Measurements from ENCODE around the gene UBE2G2. TPM values are rescaled to one million over a fixed set of nuclear protein-coding genes. Genes with fewer than 3 reads are reported as not detected.

UBE2G2 gene
- polyA plus RNA-seq, 3 donors = 29.1 to 70.8 (median 41.5) TPM

DNA sequence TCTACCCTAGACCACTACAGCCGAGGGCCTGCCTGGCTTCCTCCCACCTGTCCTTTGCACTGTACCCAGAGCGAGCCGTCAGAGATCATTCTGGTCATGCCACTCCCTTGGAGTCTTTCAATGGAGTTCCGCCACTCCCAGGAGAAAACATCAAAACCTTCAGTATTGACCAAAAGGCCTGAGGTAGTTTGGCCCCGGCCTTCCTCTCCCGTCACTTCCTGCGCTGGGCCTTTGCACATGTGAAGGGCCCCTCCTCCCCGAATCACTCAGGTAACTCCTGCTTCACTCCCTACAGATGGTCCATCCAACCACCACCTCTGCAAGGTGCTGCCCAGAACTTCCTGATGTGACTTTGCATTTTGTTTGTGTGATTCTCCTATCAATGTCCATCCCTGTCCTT lies 26.6 kb downstream of the UBE2G2 start:
- H3K27ac ChIP-seq (ENCODE audit: low read depth, low read length) = no peak overlapping the region
- WGBS, 3 donors = 92 to 99% (median 92%) methylated on average over 8 of the region's 8 CpGs

DNA sequence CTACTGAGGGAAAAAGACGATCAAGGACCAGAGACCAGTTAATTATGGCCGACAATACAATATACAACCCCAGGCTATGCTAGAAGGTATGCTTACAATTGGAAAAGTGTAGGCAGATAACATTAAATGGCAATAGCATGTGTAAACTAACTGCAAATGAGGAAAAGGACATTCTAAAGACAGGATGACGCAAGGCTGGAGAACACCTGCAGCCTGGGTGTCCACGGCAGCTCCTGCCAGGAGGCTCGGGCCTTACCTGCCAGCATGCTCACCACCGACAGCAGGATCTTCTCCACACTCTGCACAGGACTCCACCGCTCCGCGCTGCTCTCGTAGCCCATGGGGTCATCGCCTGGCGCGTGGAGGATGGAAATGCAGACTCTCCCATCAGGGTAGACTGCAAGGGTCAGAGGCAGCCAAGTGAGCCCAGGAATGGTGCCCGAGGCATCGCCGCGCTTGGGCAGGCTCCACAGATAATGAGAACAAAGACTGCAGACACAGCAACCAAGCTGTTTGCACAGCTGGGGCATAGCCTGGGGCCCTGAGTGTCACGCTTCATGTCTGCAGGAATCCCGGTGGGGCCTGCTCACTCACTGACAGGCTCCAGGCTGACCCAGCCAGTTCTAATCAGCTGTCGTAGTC lies 28.2 kb downstream of the UBE2G2 start:
- 75 to 96% (median 95%) methylated on average over 20 of the region's 20 CpGs for WGBS, 3 donors

DNA sequence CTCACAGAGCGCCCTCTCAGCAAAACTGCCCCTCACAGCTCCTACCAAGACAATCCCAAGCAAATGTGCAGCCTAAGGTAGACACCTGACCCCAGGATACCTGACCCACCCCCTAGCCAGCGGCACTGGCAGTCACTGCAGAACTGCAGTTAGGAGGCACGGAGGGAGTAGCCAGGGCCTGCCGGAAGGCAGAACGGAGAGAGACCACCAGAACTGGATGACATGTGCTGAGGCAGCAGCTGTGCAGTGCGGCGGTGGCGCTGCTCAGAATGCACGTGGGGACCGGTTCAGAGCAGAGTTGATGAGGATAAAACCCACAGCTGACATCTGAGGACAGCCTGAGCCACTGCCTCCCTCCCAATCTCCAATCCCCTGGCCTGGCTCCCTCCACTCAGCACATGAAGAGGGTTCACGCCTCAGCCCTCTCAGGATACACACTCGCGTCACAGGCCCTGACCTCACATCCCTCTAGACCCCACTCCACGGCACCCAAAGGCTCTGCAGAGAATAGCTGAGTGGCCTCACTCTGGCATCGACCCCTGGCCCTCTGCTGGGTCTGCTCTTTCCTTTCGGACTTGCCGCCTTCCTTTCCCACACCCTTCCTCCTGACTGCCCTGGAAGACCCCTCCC lies 29.6 kb downstream of the UBE2G2 start:
- 95 to 97% (median 97%) methylated on average over 17 of the region's 17 CpGs for WGBS, 3 donors
- H3K27ac ChIP-seq (ENCODE audit: low read depth, low read length) = no peak overlapping the region

More for the DNA sequence above, 28.2 kb downstream of the UBE2G2 start:
- no peak overlapping the region for H3K27ac ChIP-seq (ENCODE audit: low read depth, low read length)

DNA sequence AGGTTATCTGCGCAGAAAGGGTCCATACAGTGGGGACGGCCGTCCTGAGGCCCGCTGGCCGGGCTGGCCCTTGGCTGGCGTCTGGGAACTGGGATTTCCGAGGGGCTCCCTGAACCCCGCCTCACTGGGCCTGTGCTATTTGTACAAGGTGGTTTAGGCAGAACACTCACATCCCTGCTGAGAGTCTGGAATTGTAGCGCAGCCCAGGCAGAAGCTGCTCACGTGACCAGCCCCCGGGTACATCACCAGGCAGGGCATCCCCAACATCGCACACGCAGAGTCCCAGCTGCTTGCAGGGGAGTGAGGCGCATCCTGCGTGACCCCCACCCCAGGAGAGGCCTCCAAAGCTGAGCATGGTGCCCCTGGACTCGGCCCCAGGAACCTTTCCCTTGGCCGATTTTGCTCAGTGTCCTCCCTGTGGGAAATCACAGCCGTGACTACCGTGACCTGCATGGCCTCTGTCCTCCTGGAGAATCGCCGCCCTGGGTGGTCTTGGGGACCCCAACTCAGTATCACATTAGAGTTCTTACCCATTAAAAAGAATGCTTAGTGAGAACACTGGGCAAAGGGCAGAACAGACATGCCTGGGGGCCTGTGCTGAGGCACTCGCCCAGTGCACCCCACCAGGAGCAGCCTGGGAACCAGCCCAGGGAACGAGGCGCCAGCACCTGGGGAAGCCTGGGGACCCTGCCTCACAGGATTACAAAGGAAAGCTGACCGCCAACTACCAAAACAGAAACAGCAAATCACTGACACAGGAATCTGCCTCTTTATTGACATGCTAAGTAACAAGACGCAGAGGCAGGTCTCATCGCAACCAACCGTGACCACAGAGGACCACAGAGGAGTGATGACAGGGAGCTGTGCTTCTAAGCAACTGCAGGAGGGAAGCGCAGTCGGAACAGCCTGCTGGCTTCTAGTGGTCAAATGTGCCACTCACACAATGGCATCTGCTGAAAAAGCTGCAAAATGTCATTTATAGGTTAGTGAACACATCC lies 33.5 kb downstream of the UBE2G2 start:
- H3K27ac ChIP-seq (ENCODE audit: low read depth, low read length) = no peak overlapping the region
- WGBS, 3 donors = 87 to 88% (median 87%) methylated on average over 30 of the region's 30 CpGs

- WGBS, 3 donors = 67 to 68% (median 67%) methylated on average over 11 of the region's 11 CpGs
Measured at GRCh38 chr21:44766818-44767354, 34.7 kb downstream of the UBE2G2 start.

DNA sequence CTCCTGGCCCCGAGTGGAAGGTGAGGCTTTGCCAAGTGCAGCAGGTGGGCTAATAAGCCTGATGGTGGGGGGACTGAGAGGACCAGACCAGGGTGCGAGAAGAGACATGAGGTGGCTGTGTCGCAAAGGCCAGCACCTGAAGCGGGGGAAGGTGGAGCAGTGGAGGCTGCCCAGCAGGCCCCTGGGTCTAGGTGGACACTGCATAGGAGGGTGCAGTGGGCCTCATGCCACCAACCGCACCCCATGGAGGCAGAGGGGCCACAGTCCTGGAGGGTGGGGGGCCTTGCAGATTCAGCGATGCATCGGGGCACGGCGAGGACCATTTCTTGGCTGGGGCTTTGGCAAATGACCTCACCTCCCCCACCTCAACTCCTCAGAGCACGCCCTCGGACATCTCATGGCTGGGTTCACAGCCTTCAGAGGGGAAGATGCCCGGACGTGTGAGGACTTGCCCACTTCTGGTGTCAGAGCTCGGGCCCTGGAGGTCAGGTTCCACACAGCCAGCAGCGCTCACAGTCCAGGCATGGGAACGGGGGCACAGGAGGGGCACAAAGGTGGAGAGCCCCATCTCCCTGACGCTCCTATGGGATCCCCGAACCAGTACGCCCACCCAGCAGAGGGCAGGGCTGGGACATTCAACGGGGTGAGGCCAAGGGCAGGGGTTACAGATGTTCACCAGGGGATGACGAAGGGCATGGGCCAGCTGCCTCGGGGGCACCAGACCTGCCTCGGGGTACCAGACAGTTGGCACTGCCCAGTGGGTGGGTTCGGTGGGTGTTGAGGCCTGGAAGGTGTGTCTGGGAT lies 35.4 kb downstream of the UBE2G2 start:
- 79 to 83% (median 80%) methylated on average over 24 of the region's 24 CpGs for WGBS, 3 donors
- no peak overlapping the region for H3K27ac ChIP-seq (ENCODE audit: low read depth, low read length)

More at GRCh38 chr21:44766818-44767354, 34.7 kb downstream of the UBE2G2 start:
- H3K27ac ChIP-seq (ENCODE audit: low read depth, low read length) = no peak overlapping the region

- 35 to 44% (median 42%) methylated on average over 12 of the region's 12 CpGs for WGBS, 3 donors
Measured at GRCh38 chr21:44765231-44766013, 36.2 kb downstream of the UBE2G2 start.

GRCh38 chr21:44764319-44765230 lies 37.0 kb downstream of the UBE2G2 start:
- WGBS, 3 donors = 67 to 75% (median 72%) methylated on average over 26 of the region's 26 CpGs
- no peak overlapping the region for H3K27ac ChIP-seq (ENCODE audit: low read depth, low read length)

More at GRCh38 chr21:44765231-44766013, 36.2 kb downstream of the UBE2G2 start:
- H3K27ac ChIP-seq (ENCODE audit: low read depth, low read length) = no peak overlapping the region

GRCh38 chr21:44763451-44764318 lies 37.9 kb downstream of the UBE2G2 start:
- WGBS, 3 donors = 67 to 80% (median 75%) methylated on average over 21 to 24 of the region's 25 CpGs

GRCh38 chr21:44763050-44763378 lies 38.6 kb downstream of the UBE2G2 start:
- 66 to 70% (median 69%) methylated on average over 8 of the region's 8 CpGs for whole genome bisulfite sequencing, 3 donors
- H3K27ac ChIP-seq (ENCODE audit: low read depth, low read length) = no peak overlapping the region

More at GRCh38 chr21:44763451-44764318, 37.9 kb downstream of the UBE2G2 start:
- no peak overlapping the region for H3K27ac ChIP-seq (ENCODE audit: low read depth, low read length)

DNA sequence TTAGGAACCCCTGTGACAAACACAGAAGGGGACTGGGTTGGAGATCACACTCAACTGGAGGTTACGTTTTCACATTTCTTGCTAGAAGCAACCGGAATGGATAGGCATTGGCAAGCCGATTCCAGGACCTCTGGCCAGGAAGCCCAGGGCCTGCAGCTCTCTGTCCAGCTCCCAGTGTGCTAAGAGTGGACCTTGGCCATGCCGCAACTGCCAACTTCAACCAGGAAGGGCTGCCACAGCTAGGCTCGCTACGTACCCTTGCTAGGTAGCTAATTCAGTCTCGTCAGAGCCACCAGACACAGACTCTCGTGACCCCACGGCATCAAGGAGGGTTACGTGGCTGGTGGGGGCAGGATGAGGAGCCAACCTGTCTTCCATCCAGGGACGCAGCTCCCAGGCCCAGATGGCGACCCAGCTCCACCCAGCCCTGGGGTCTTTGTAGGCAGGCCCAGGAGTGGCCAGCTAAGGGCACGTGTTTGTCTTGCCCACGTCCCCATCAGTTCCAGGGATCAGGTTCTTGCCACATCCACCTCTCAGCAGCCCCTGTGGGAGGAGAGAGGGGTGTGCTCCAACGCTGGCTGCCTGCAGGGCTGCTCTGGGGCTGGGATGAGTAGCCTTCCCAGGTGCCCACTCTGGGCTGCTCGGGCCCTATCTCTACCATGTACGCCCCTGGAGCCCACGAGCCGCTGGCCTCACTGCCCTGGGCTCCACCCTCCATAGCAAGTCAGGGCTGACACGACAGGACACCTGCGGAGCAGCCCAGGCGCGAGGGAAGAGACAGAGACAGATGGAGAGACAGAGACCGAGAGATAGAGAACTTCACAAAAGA lies 39.2 kb downstream of the UBE2G2 start:
- WGBS, 3 donors = 76 to 86% (median 80%) methylated on average over 23 to 24 of the region's 24 CpGs

GRCh38 chr21:44761747-44762208 lies 39.8 kb downstream of the UBE2G2 start:
- no peak overlapping the region for H3K27ac ChIP-seq (ENCODE audit: low read depth, low read length)
- 75 to 89% (median 82%) methylated on average over 13 to 14 of the region's 14 CpGs for WGBS, 3 donors

More for the DNA sequence above, 39.2 kb downstream of the UBE2G2 start:
- no peak overlapping the region for H3K27ac ChIP-seq (ENCODE audit: low read depth, low read length)

DNA sequence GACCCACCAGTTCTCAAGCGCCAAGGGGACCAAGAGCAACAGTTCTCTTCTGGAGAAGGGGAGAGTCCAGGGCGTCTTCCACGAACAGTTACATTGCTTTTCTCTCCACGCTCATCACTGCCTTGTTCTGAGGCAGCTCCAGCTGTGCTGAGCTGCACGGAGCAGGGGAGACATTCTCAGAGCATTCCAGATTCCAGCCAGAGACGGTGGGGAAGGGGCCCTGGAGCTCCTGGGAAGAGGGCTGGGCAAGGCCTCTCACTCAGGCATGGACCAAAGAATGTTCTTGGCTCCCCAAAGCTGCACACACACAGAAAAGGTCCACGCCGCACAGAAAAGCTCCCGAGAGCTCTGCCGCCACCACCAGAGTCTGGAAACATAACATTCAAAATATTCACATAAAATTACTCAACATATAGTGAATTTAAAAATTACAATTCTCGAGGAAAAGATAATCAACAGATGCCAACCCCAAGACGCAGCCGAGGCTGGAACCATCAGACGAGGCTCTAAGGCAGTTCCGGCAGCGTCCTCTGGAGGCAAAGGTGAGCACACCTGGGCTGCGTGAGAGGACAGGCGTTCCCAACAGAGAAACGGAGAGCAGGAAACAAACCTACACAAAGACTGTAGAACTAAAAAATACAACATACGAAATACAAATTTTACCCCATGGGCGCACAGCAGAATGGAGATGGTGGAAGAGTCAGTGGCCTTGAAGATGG lies 40.5 kb downstream of the UBE2G2 start:
- H3K27ac ChIP-seq (ENCODE audit: low read depth, low read length) = no peak overlapping the region
- WGBS, 3 donors = 54 to 66% (median 60%) methylated on average over 21 of the region's 21 CpGs

DNA sequence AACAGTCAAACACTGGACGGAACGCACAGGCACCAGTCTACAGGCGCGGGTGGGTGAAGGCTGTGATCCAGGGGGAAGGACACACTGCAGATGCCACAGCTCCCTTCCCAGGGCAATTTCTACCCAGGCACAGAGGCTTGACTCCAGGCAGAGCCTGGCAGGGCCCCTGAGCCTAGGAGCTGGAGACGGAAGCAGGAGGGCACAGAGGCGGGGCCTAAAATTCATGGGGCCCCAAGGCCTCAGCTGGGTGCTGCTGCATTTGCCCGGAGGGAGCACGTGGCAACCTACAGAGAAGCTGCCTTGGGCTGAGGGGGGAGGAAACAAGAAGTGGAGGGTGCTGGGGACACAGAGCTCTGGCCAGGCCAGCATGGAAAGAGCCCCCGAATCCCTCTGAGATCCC lies 41.2 kb downstream of the UBE2G2 start:
- no peak overlapping the region for H3K27ac ChIP-seq (ENCODE audit: low read depth, low read length)
- 80 to 87% (median 83%) methylated on average over 9 of the region's 9 CpGs for WGBS, 3 donors

All from adipose tissue (tissue), 3 donors.